Measurements from ENCODE around the gene BCL7C.

BCL7C gene

DNA sequence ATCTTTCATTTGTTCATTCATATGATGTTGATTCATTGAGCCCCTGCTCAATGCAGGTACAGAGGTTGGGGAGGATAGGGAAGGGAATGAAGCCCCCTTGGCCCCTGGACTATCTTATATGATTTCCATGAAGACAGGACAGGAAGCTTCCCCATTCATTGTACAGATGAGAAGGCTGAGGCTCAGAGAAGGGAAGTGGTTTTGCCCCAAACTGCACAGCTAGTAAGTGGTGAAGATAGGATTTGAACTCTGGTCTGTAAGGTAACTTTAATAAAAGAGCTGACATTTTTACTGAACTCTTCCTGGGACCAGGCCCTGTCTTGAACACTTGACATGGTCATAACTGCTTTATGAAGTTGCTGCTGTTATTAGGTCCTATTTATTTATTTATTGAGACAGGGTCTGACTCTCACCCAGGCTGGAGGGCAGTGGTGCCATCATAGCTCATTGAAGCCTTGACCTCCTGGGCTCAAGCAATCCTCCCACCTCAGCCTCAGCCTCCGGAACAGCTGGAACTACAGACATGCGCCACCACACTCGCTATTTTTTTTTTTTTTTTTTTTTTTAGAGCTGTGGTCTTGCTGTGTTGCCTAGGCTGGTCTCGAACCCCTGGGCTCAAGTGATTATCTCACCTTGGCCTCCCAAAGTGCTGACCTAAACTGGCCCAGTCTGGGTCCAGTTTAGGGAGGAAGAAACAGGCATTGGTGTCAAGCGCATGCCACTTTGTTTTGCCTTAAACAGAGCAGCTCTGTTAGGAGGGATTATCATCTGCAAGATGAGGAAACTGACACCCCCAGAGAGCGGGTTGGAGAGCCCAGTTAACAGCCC lies 7.5 kb upstream of the BCL7C start:
- Histone ChIP-seq H3F3A (ENCODE audit: control insufficient read depth, insufficient read depth) (peaks cover 43% of the 10 kb centered on the region), H3K4me1 (ENCODE audit: control insufficient read depth, low read length) (peaks cover 56% of the 10 kb centered on the region), H4K20me1 (ENCODE audit: control insufficient read depth, insufficient read depth, low read depth, low read length) (no peaks in the 10 kb centered on the region), H3K27me3 (ENCODE audit: control insufficient read depth, low read length) (no peaks in the 10 kb centered on the region), H3K27ac (ENCODE audit: low read depth, low read length) (no peak overlapping the region), H3K4me2 (ENCODE audit: low read length) (peak overlapping the region; percentile 86), H3K9me2 (replicated peaks; ENCODE audit: control insufficient read depth, low read length) (no peaks in the 10 kb centered on the region), H3K4me3 (ENCODE audit: low read length) (peak overlapping the region; percentile 73), H3K36me3 (ENCODE audit: control insufficient read depth, low read length) (no peaks in the 10 kb centered on the region), H3K79me2 (ENCODE audit: control insufficient read depth, low read length) (no peaks in the 10 kb centered on the region), H3K9me3 (ENCODE audit: control insufficient read depth, insufficient read depth, low read length) (peaks cover 5% of the 10 kb centered on the region; the same call in 1 of the 2 replicates)
- TF ChIP-seq, protein P1, sequence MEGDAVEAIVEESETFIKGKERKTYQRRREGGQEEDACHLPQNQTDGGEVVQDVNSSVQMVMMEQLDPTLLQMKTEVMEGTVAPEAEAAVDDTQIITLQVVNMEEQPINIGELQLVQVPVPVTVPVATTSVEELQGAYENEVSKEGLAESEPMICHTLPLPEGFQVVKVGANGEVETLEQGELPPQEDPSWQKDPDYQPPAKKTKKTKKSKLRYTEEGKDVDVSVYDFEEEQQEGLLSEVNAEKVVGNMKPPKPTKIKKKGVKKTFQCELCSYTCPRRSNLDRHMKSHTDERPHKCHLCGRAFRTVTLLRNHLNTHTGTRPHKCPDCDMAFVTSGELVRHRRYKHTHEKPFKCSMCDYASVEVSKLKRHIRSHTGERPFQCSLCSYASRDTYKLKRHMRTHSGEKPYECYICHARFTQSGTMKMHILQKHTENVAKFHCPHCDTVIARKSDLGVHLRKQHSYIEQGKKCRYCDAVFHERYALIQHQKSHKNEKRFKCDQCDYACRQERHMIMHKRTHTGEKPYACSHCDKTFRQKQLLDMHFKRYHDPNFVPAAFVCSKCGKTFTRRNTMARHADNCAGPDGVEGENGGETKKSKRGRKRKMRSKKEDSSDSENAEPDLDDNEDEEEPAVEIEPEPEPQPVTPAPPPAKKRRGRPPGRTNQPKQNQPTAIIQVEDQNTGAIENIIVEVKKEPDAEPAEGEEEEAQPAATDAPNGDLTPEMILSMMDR (IDR thresholded peaks at IDR 0.05; ENCODE audit: low read depth, low read length, poor library complexity, severe bottlenecking) = no peak
- TF ChIP-seq EZH2phosphoT487 (IDR thresholded peaks at IDR 0.05; ENCODE audit: borderline replicate concordance, low read length) = no peak

DNA sequence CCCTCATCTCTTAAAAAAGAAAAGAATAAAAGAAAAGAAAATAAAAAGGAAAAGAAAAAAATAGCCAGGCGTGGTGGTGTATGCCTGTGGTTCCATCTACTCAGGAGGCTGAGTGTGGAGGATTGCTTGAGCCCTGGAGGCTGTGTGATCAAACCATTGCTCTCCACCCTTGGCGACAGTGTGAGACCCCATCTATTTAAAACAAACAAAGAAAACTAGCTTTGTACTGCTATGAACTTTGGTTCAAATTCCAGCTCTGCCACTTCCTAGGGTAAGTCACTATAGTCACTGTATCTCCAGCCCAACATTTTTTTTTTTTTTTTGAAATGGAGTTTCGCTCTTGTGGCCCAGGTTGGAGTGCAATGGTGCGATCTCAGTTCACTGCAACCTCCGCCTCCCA lies 6.7 kb upstream of the BCL7C start:
- H3K27ac ChIP-seq (ENCODE audit: low read depth, low read length) = no peak overlapping the region
- no peaks in the 10 kb centered on the region for H3K36me3 ChIP-seq (ENCODE audit: control insufficient read depth, low read length)
- H3K9me2 ChIP-seq (replicated peaks; ENCODE audit: control insufficient read depth, low read length) = no peaks in the 10 kb centered on the region
- no peaks in the 10 kb centered on the region for H3K27me3 ChIP-seq (ENCODE audit: control insufficient read depth, low read length)
- H3K4me3 ChIP-seq (ENCODE audit: low read length) = no peak overlapping the region
- H3K4me1 ChIP-seq (ENCODE audit: control insufficient read depth, low read length) = peaks cover 64% of the 10 kb centered on the region
- H3K9me3 ChIP-seq (ENCODE audit: control insufficient read depth, insufficient read depth, low read length) = peaks cover 5% of the 10 kb centered on the region; the same call in 1 of the 2 replicates
- no peaks in the 10 kb centered on the region for H4K20me1 ChIP-seq (ENCODE audit: control insufficient read depth, insufficient read depth, low read depth, low read length)
- TF ChIP-seq, protein P1 (IDR thresholded peaks at IDR 0.05; ENCODE audit: low read depth, low read length, poor library complexity, severe bottlenecking) = no peak
- H3K79me2 ChIP-seq (ENCODE audit: control insufficient read depth, low read length) = no peaks in the 10 kb centered on the region
- no peak overlapping the region for H3K4me2 ChIP-seq (ENCODE audit: low read length)
- peaks cover 46% of the 10 kb centered on the region for H3F3A ChIP-seq (ENCODE audit: control insufficient read depth, insufficient read depth)

DNA sequence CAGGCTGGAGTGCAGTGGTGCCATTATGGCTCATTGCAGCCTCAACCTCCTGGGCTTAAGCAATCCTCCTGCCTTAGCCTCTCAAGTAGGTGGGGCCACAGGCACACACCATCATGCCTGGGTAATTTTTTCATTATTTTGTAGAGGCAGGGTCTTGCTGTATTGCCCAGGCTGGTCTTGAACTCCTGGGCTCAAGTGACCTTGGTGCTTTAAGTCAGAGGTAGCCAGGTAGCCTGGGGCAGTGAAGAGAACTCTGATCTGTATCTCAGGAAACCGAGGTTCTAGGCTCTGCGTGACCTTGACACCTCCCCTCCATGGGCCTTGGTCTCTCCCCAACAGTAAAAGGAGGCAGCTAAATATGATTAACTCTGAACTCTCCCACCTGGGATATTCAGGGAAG lies 5.9 kb upstream of the BCL7C start:
- Histone ChIP-seq H3K36me3 (ENCODE audit: control insufficient read depth, low read length) (no peaks in the 10 kb centered on the region), H3K9me3 (ENCODE audit: control insufficient read depth, insufficient read depth, low read length) (peaks cover 5% of the 10 kb centered on the region; the same call in 1 of the 2 replicates), H3K79me2 (ENCODE audit: control insufficient read depth, low read length) (no peaks in the 10 kb centered on the region), H3K4me2 (ENCODE audit: low read length) (no peak overlapping the region), H3K4me3 (ENCODE audit: low read length) (no peak overlapping the region), H4K20me1 (ENCODE audit: control insufficient read depth, insufficient read depth, low read depth, low read length) (no peaks in the 10 kb centered on the region), H3F3A (ENCODE audit: control insufficient read depth, insufficient read depth) (peaks cover 53% of the 10 kb centered on the region), H3K27ac (ENCODE audit: low read depth, low read length) (no peak overlapping the region), H3K9me2 (replicated peaks; ENCODE audit: control insufficient read depth, low read length) (no peaks in the 10 kb centered on the region), H3K4me1 (ENCODE audit: control insufficient read depth, low read length) (peaks cover 67% of the 10 kb centered on the region), H3K27me3 (ENCODE audit: control insufficient read depth, low read length) (no peaks in the 10 kb centered on the region)
- no peak for TF ChIP-seq EZH2phosphoT487 (IDR thresholded peaks at IDR 0.05; ENCODE audit: borderline replicate concordance, low read length)
- TF ChIP-seq, protein P1 (IDR thresholded peaks at IDR 0.05; ENCODE audit: low read depth, low read length, poor library complexity, severe bottlenecking) = no peak
